Fibroblast of lung (primary cell): ENCODE results near the gene RPS28. TPM values are rescaled to one million over a fixed set of nuclear protein-coding genes. Genes with fewer than 3 reads are reported as not detected.

Experiments
- DNase-seq, 2 donors: peaks; one replicate each; pipeline versions ENCODE4 v3.0.0 to v3.0.0-alpha.2; 2010; ENCODE audit warnings: low read depth in 2 of 2
- H2AFZ ChIP-seq: 2 replicates; pipeline ENCODE4 v1.5.1; 2012; ENCODE audit warnings: low read length, control low read depth, inconsistent platforms
- H3K27ac ChIP-seq: 2 replicates; pipeline ENCODE4 v1.5.1; 2011; ENCODE audit warnings: low read length, control low read depth; ENCODE audit not compliant: insufficient read depth
- H3K27me3 ChIP-seq: 2 replicates; pipeline ENCODE4 v1.5.1; 2011; ENCODE audit warnings: mild to moderate bottlenecking, low read length; ENCODE audit not compliant: control insufficient read depth, insufficient read depth
- H3K36me3 ChIP-seq: 2 replicates; pipeline ENCODE4 v1.5.1; 2011; ENCODE audit warnings: low read length; ENCODE audit not compliant: control insufficient read depth, insufficient read depth
- H3K4me1 ChIP-seq: 2 replicates; pipeline ENCODE4 v1.5.1; 2011; ENCODE audit warnings: low read length; ENCODE audit not compliant: control insufficient read depth, insufficient read depth; ENCODE audit errors: extremely low read depth
- H3K4me2 ChIP-seq: 2 replicates; pipeline ENCODE4 v1.5.1; 2011; ENCODE audit warnings: low read length, control low read depth; ENCODE audit not compliant: insufficient read depth; ENCODE audit errors: extremely low read depth
- H3K4me3 ChIP-seq, 4 experiments: fragments of 200-600 bp in 1 of 4; sonication (generic) in 1 of 4; replicated peaks in 1 of 4; 2 replicates each; pipeline ENCODE4 v1.5.1; 2011 to 2016; ENCODE audit warnings: low read length in 4 of 4, low read depth in 3 of 4, mild to moderate bottlenecking in 3 of 4, control low read depth in 2 of 4, inconsistent platforms in 1 of 4, mixed read lengths in 1 of 4; ENCODE audit not compliant: insufficient read depth in 1 of 4; ENCODE audit errors: control extremely low read depth in 1 of 4
- H3K79me2 ChIP-seq: 2 replicates; pipeline ENCODE4 v1.5.1; 2012; ENCODE audit warnings: mild to moderate bottlenecking, low read length, inconsistent platforms; ENCODE audit not compliant: control insufficient read depth, insufficient read depth
- H3K9ac ChIP-seq: 2 replicates; pipeline ENCODE4 v1.5.1; 2011; ENCODE audit warnings: mild to moderate bottlenecking, low read length, control low read depth; ENCODE audit not compliant: insufficient read depth
- H3K9me3 ChIP-seq: 2 replicates; pipeline ENCODE4 v1.5.1; 2012; ENCODE audit warnings: low read depth, low read length; ENCODE audit not compliant: control insufficient read depth, insufficient read depth
- H4K20me1 ChIP-seq: 2 replicates; pipeline ENCODE4 v1.5.1; 2011; ENCODE audit warnings: low read length; ENCODE audit not compliant: control insufficient read depth, insufficient read depth; ENCODE audit errors: extremely low read depth
- CTCF ChIP-seq, 2 donors: IDR thresholded peaks in 1 of 2; conservative IDR thresholded peaks in 1 of 2; 1 replicate in 1 of 2; 2 replicates in 1 of 2; pipeline ENCODE4 v1.5.1; 2011 to 2012; ENCODE audit warnings: low read length in 2 of 2, control low read depth in 1 of 2, inconsistent platforms in 1 of 2, low read depth in 1 of 2, mild to moderate bottlenecking in 1 of 2
- EZH2 ChIP-seq: IDR thresholded peaks from 2 replicates; pipeline ENCODE4 v1.5.1; 2012; ENCODE audit warnings: low read length, control low read depth, mild to moderate bottlenecking; ENCODE audit errors: missing control alignments
- polyA plus RNA-seq, 2 donors: library from polyadenylated mRNA; depleted of rRNA in 1 of 2; stranded (reverse) in 1 of 2; unstranded in 1 of 2; fragments of >200 nt; gene quantifications; 2 replicates each; pipeline ENCODE4 v1.2.1, GENCODE V29; 2011 to 2012; ENCODE audit warnings: missing spikeins in 1 of 2
- total RNA-seq: library from RNA; depleted of rRNA; stranded (reverse); fragments of >200 nt; gene quantifications from 2 replicates; pipeline ENCODE4 v1.2.1, GENCODE V29; 2014

The RPS28 gene
- total and polyA plus RNA-seq, 2 donors (not counting 1 experiment from before 2014, with no cell fraction given), result 216 to 286 TPM

GRCh38 chr19:8306235-8307054, 14.9 kb upstream of the RPS28 start:
- no peaks in the 10 kb centered on the region for H4K20me1 ChIP-seq
- H3K4me3 ChIP-seq, result no peak overlapping the region
- no peaks in the 10 kb centered on the region for H3K79me2 ChIP-seq
- H3K9ac ChIP-seq, result no peak overlapping the region
- DNase-seq, result no peak
- TF ChIP-seq CTCF (conservative IDR thresholded peaks at IDR 0.05 in 1 of 2, IDR thresholded peaks at IDR 0.05 in 1 of 2; ENCODE audit: low read depth in 1 of 2, low read length in 2 of 2) (no peak), EZH2 (no peak)
- no peak overlapping the region for H3K4me2 ChIP-seq
- H2AFZ ChIP-seq, result no peak overlapping the region
- no peaks in the 10 kb centered on the region for H3K27me3 ChIP-seq
- no peak overlapping the region for H3K27ac ChIP-seq
- H3K9me3 ChIP-seq, result no peaks in the 10 kb centered on the region
- H3K4me1 ChIP-seq, result peaks cover 9% of the 10 kb centered on the region
- peaks cover 7% of the 10 kb centered on the region for H3K36me3 ChIP-seq

- TF ChIP-seq EZH2 (no peak), CTCF (conservative IDR thresholded peaks at IDR 0.05 in 1 of 2, IDR thresholded peaks at IDR 0.05 in 1 of 2; ENCODE audit: low read depth in 1 of 2, low read length in 2 of 2) (no peak)
- peaks cover 9% of the 10 kb centered on the region for H3K4me1 ChIP-seq
- H3K9ac ChIP-seq, result peak overlapping the region; percentile 65
- H3K79me2 ChIP-seq, result no peaks in the 10 kb centered on the region
- no peak for DNase-seq
- H3K36me3 ChIP-seq, result peaks cover 7% of the 10 kb centered on the region
- peak overlapping the region; percentile 27 to 65 (median 48) for H3K4me3 ChIP-seq
- no peaks in the 10 kb centered on the region for H3K9me3 ChIP-seq
- no peaks in the 10 kb centered on the region for H3K27me3 ChIP-seq
- no peaks in the 10 kb centered on the region for H4K20me1 ChIP-seq
- H3K4me2 ChIP-seq, result peak overlapping the region; percentile 87
- peak overlapping the region; percentile 61 for H3K27ac ChIP-seq
- H2AFZ ChIP-seq, result peak overlapping the region; percentile 52
These were observed 13.8 kb upstream of the RPS28 start for GRCh38 chr19:8307400-8307964.

- peak; percentile 86 to 89 for DNase-seq
- Histone ChIP-seq H3K27me3 (no peaks in the 10 kb centered on the region), H4K20me1 (no peaks in the 10 kb centered on the region), H3K4me1 (peaks cover 9% of the 10 kb centered on the region), H3K9ac (peak within 1 kb of the TSS; percentile 65), H3K36me3 (peaks cover 7% of the 10 kb centered on the region), H3K9me3 (no peaks in the 10 kb centered on the region), H2AFZ (peak within 1 kb of the TSS; percentile 52), H3K79me2 (no peaks in the 10 kb centered on the region), H3K27ac (peak within 1 kb of the TSS; percentile 61), H3K4me2 (peak within 1 kb of the TSS; percentile 87), H3K4me3 (peak within 1 kb of the TSS; percentile 27 to 65 (median 50))
- TF ChIP-seq EZH2 (no peak), CTCF (conservative IDR thresholded peaks at IDR 0.05 in 1 of 2, IDR thresholded peaks at IDR 0.05 in 1 of 2; ENCODE audit: low read depth in 1 of 2, low read length in 2 of 2) (no peak)
These were observed 13.1 kb upstream of the RPS28 start, which contains the start of gene CD320 for GRCh38 chr19:8307965-8308866. CD320 (minus strand) TSS chr19:8308358; CDS start chr19:8308290, 68 bp downstream.
